GM13977 (cell line): ENCODE measurements around the gene NEK4.

ENCODE experiments used
- DNase-seq: peaks from one replicate; pipeline ENCODE4 v3.0.0; 2012; ENCODE audit warnings: low spot score
- in situ Hi-C: fragments of 300-500 bp; cut with MboI; formaldehyde crosslinking; loops from one replicate; pipeline ENCODE4 v1.12.0; 2022; ENCODE audit warnings: low sequenced_read_pairs, low pct_unique_long_range_greater_than_20kb, mixed read lengths, inconsistent platforms; ENCODE audit not compliant: unreplicated experiment
- TF ChIP-seq, protein P1 (sequence below): IDR thresholded peaks from 2 replicates; pipeline ENCODE4 v1.5.1; 2012; ENCODE audit warnings: mild to moderate bottlenecking, control low read depth; ENCODE audit not compliant: insufficient read depth; ENCODE audit errors: extremely low read depth, missing control alignments

The NEK4 gene

GRCh38 chr3:52694528-52695189 is 76.1 kb downstream of the NEK4 start:
- no peak for DNase-seq
- in situ Hi-C loops = no loop called here
- TF ChIP-seq, protein P1, sequence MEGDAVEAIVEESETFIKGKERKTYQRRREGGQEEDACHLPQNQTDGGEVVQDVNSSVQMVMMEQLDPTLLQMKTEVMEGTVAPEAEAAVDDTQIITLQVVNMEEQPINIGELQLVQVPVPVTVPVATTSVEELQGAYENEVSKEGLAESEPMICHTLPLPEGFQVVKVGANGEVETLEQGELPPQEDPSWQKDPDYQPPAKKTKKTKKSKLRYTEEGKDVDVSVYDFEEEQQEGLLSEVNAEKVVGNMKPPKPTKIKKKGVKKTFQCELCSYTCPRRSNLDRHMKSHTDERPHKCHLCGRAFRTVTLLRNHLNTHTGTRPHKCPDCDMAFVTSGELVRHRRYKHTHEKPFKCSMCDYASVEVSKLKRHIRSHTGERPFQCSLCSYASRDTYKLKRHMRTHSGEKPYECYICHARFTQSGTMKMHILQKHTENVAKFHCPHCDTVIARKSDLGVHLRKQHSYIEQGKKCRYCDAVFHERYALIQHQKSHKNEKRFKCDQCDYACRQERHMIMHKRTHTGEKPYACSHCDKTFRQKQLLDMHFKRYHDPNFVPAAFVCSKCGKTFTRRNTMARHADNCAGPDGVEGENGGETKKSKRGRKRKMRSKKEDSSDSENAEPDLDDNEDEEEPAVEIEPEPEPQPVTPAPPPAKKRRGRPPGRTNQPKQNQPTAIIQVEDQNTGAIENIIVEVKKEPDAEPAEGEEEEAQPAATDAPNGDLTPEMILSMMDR = no peak

DNA sequence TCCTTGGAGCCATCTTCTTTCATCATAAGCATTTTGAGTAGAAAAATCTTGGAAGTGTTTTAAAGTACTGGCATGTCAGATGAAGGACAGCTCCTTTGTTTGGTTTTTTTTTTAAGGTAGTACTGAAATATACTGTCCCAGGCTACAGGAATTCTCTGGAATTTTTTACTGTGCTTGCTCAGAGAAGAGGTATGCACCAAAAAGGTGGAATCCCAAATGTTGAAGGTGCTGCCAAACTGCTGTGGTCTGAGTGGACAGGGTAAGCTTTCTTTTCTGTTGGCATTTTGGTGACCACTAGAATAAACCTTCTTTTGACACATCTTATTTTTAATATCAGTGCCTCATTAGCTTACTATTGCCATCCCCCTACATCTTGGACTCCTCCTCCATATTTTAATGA is 77.7 kb downstream of the NEK4 start:
- in situ Hi-C loops = no loop called here
- no peak for DNase-seq
- TF ChIP-seq, protein P1 = no peak

DNA sequence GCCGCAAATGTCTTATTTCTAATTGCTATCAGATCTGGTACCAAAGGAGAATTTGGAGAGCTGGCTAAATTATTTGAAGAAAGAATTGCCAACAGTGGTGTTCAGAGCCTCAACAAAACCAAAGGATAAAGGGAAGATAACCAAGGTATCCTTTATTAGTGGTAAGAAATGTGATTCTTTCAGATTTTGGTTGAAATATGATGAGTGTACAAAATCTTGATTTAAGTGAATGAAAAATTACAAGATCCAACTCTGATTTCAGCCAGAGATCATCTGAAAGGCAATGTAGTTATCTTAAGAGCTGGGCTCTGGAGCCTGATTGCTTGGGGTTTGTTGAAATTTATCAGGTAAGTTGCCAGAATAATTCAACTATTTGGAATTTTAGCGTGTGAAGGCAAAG is 80.2 kb downstream of the NEK4 start:
- TF ChIP-seq, protein P1 = no peak
- in situ Hi-C loops = no loop called here
- no peak for DNase-seq

- in situ Hi-C loops = no loop called here
Observed at GRCh38 chr3:52689151-52689550, 81.6 kb downstream of the NEK4 start.

GRCh38 chr3:52688266-52688665 is 82.5 kb downstream of the NEK4 start:
- in situ Hi-C loops = no loop called here
- DNase-seq = no peak

More at GRCh38 chr3:52689151-52689550, 81.6 kb downstream of the NEK4 start:
- TF ChIP-seq, protein P1 = no peak
- no peak for DNase-seq

DNA sequence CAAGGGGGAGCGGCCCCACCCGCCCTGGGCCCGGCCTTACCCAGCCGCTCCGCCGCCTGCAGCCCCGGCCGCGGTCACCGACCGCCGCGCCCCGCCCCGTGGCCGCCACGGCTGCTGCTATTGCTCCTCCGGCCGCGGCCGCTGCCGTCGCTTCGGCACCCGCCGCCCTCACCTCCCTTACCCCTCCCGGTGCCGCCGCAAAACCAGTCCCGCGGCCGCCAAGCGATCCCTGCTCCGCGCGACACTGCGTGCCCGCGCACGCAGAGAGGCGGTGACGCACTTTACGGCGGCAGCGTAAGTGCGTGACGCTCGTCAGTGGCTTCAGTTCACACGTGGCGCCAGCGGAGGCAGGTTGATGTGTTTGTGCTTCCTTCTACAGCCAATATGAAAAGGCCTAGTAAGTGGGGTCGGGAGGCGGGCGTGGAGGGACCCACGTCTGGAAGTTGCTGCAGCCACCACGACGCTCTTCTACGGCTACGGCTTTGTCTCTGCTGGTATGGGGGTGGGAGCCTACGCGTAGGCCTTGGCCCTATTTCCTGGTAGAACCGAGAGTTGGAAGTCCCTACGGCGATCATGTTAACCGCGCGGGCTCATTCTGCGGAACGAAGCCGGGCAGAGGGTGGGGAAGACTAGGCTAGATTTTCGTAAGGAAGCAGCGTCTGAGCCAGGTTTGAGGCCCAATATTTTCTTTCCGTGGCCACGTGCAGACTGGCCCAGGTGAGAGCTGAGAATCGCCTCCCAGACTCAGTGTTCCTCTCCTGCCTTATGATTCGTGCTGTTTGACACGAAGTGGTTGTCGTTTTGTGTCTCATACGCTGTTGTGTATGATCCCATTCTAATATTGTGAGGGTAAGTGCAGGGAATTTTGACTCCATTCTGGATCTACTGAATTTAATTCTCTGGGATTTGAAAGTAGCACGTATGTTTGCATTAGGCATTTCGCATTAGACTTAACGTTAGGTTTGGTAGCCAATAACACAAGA is 84.7 kb downstream of the NEK4 start, which contains the start of the genes GNL3 and PBRM1:
GNL3 (plus strand) TSS at position 324 of the 983 bp plus-strand sequence; CDS start at position 385, 61 bp downstream.
PBRM1 (minus strand) TSS at position 205 of the 983 bp plus-strand sequence.
- TF ChIP-seq, protein P1 = no peak
- in situ Hi-C loops = no loop called here
- DNase-seq = peak; percentile 94

More at GRCh38 chr3:52688266-52688665, 82.5 kb downstream of the NEK4 start:
- TF ChIP-seq, protein P1 = no peak
